Kidney (tissue), 14 donors: Measurements from ENCODE around the gene ADD2. TPM values are rescaled to one million over a fixed set of nuclear protein-coding genes. Genes with fewer than 3 reads are reported as not detected.

ENCODE experiments used
- DNase-seq, 5 donors: peaks; one replicate each; pipeline ENCODE4 v3.0.0-alpha.2; 2013 to 2020
- FAIRE-seq: peaks from 2 replicates; lab custom pipeline; 2012; peaks lifted over from hg19 to GRCh38; lab: Jason Lieb, UNC
- H3K27ac ChIP-seq, 2 donors: one replicate each; pipeline ENCODE4 v1.7.0; 2013; ENCODE audit warnings: low read depth in 2 of 2, low read length in 2 of 2, inconsistent platforms in 1 of 2
- H3K27me3 ChIP-seq: one replicate; pipeline ENCODE4 v1.7.1; 2013; ENCODE audit warnings: low read length, inconsistent platforms; ENCODE audit not compliant: control insufficient read depth, insufficient read depth
- H3K36me3 ChIP-seq, 3 donors: one replicate each; pipeline versions ENCODE4 v1.7.0 to v1.7.1; 2013; ENCODE audit warnings: low read length in 3 of 3, control low read depth in 1 of 3, inconsistent platforms in 1 of 3; ENCODE audit not compliant: insufficient read depth in 3 of 3, control insufficient read depth in 2 of 3
- H3K4me1 ChIP-seq, 3 donors: one replicate each; pipeline versions ENCODE4 v1.7.0 to v1.7.1; 2013; ENCODE audit warnings: low read length in 3 of 3, inconsistent platforms in 1 of 3, low read depth in 1 of 3; ENCODE audit not compliant: control insufficient read depth in 2 of 3, insufficient read depth in 2 of 3
- H3K4me3 ChIP-seq, 3 donors: one replicate each; pipeline versions ENCODE4 v1.7.0 to v1.8.1; 2013; ENCODE audit warnings: low read length in 3 of 3, control low read depth in 1 of 3, inconsistent platforms in 1 of 3
- H3K9ac ChIP-seq, 3 donors: one replicate each; pipeline versions ENCODE4 v1.7.0 to v1.7.1; 2013; ENCODE audit warnings: low read length in 3 of 3, control low read depth in 1 of 3, inconsistent platforms in 1 of 3
- H3K9me3 ChIP-seq, 3 donors: one replicate each; pipeline versions ENCODE4 v1.7.0 to v1.7.1; 2013; ENCODE audit warnings: low read length in 3 of 3, control low read depth in 1 of 3, inconsistent platforms in 1 of 3; ENCODE audit not compliant: control insufficient read depth in 2 of 3, insufficient read depth in 1 of 3
- CTCF ChIP-seq: IDR thresholded peaks from 3 replicates; pipeline ENCODE4 v1.5.1; 2012; ENCODE audit warnings: mild to moderate bottlenecking, moderate library complexity, borderline replicate concordance; ENCODE audit not compliant: insufficient read depth; ENCODE audit errors: extremely low read depth
- intact Hi-C: fragments of 100-400 bp; cut with DNase I; formaldehyde crosslinking; loops from one replicate; pipeline ENCODE4 v1.11.1; 2022
- polyA plus RNA-seq: library from polyadenylated mRNA; stranded (reverse); fragments of 350-450 nt; fragmentation: Illumina TruSeq; extraction: RNeasy Lipid Tissue Mini Kit (QIAGEN cat#74804); gene quantifications from one replicate; pipeline ENCODE4 v1.2.3, GENCODE V29; 2014; ENCODE audit warnings: low read depth, low replicate concordance; ENCODE audit not compliant: insufficient read depth
- total RNA-seq: library from RNA; stranded (reverse); fragmentation: NEBNext Ultra II Directional; extraction: Animal tissue kit (Norgen Biotek cat#: 25700); gene quantifications from one replicate; pipeline ENCODE4 v1.2.1, GENCODE V29; 2021
- donor health status: control.
- donor health status: control.
- donor health status: control.
- donor health status: control.
- donor health status: control.
- donor health status: DM: yes; HTN: yes; CAD: no.
- donor health status: Normal renal cell carcinoma (clear cell type).

The ADD2 gene
- total and polyA plus RNA-seq, 2 donors from 2014 or later = 2.9 TPM; not detected in 1

- no peaks in the 10 kb centered on the region for H3K27me3 ChIP-seq
- no peaks in the 10 kb centered on the region for H3K36me3 ChIP-seq
- TF ChIP-seq CTCF = no peak
- H3K4me1 ChIP-seq = no peaks in the 10 kb centered on the region
- FAIRE-seq (no peak), DNase-seq (no peak)
- H3K9ac ChIP-seq = no peak overlapping the region
- H3K4me3 ChIP-seq = no peak overlapping the region
- H3K27ac ChIP-seq = no peak overlapping the region
- no peaks in the 10 kb centered on the region for H3K9me3 ChIP-seq
- intact Hi-C loops = no loop called here
Measured at GRCh38 chr2:70747284-70747683, 20.7 kb downstream of the ADD2 start.

DNA sequence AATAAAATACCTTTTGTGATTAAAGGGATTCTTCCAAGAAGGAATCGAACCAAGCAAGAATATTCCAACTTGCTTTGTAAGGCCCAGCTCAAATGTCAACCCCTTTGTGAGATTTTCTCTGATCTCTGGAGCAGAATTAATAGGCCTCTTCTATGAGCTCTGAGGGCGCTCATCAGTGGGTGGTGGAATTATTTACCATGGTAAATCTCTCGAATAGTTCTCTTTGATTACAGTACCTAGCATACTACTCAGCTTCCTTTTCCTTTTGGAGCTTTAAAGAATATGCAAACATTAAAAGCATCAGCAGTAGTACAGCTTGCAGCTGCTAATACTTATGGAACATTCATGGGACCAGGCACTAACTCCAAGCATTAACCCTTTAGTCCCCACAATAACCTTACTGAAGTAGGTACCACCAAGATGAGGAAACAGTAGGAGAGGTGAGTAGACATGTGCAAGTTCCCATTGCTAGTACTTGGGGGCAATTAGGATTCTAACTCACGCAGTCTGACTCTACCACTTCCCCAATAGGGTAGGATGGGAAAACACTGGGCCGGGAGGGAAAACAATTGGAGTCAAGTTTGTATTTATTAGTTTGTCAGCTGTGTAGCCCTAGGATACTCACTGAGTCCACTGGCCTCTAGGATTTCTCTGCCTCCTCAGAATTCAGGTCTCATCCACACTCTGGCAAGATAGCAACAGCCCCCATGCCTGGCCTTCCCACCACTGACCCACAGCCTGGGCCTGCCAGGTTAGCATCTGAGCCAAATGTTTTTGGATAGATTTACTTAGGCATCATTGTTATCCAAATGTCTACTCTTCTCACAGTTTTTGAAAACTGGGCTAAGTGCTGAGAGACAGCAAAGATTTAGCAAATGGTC, 21.7 kb downstream of the ADD2 start:
- Histone ChIP-seq H3K36me3 (no peaks in the 10 kb centered on the region), H3K9me3 (no peaks in the 10 kb centered on the region), H3K27ac (no peak overlapping the region), H3K27me3 (no peaks in the 10 kb centered on the region), H3K4me3 (no peak overlapping the region), H3K4me1 (no peaks in the 10 kb centered on the region), H3K9ac (no peak overlapping the region)
- intact Hi-C loops = no loop called here
- FAIRE-seq (no peak), DNase-seq (peak in 3 of 5 donors; percentile 22 to 61 (median 54))
- TF ChIP-seq CTCF = no peak

DNA sequence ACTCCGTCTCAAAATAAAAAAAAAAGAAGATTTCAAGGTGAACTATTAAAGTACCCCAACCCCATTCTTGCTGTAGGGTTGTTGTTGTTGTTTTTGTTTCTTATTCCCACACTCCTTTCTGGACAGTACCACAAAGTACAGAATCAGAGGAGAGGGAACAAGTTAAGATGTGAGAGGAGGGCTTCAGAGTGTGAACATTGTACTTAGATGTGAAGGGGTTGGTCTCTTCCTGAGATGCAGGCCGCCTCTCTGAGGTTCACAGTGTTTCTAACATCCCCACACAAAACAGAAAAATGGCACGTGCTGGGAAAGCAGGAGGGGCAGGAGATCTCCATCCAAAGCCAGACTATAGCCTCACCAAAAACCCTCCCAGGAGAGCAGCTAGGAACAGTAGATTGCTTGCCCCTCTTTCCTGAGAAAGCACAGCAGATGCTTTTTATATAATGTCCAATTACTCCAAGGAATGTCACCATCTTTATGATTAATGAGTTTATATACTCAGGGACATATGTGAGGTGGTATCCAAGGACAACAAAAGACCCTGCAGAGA, 22.6 kb downstream of the ADD2 start:
- no peaks in the 10 kb centered on the region for H3K4me1 ChIP-seq
- no peaks in the 10 kb centered on the region for H3K36me3 ChIP-seq
- TF ChIP-seq CTCF = no peak
- intact Hi-C loops = no loop called here
- H3K9ac ChIP-seq = no peak overlapping the region
- DNase-seq = no peak
- H3K27ac ChIP-seq = no peak overlapping the region
- H3K4me3 ChIP-seq = no peak overlapping the region
- H3K9me3 ChIP-seq = no peaks in the 10 kb centered on the region
- H3K27me3 ChIP-seq = no peaks in the 10 kb centered on the region
- FAIRE-seq = no peak
